ENCODE data around the gene SLIT1. TPM values are rescaled to one million over a fixed set of nuclear protein-coding genes. Genes with fewer than 3 reads are reported as not detected.

The SLIT1 gene
- polyA plus RNA-seq, 1 donor (not counting 4 experiments of a cell fraction or from before 2014, with no cell fraction given), result 0.01 TPM

DNA sequence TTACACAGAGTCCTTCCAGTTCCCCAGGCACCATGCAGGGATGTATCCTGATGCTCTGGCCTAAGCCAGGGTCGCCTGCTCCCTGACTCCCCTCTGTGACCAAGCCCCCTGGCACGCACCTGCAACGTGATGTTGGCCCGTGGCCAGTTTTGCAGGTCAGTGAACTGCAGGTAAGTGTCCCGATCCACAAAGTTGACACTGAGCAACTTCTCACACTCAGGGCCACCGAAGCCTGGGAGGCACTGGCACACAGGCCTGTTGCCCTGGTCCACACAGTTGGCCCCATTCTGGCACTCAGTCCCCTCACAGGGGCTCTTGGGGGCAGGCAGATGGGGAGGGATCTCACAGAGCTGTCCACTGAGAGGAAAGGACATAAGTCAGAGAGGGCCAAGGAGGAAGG, 179.4 kb downstream of the SLIT1 start:
- H3K4me1 ChIP-seq (ENCODE audit: control insufficient read depth, extremely low read depth, insufficient read depth, low read length), result no peaks in the 10 kb centered on the region
- H3K36me3 ChIP-seq (ENCODE audit: control insufficient read depth in 2 of 2, extremely low read depth in 1 of 2, insufficient read depth in 2 of 2, low read length in 2 of 2), result no peaks in the 10 kb centered on the region
- TF ChIP-seq EZH2 (IDR thresholded peaks at IDR 0.05; ENCODE audit: low read length), result no peak
- TF ChIP-seq, protein P1, sequence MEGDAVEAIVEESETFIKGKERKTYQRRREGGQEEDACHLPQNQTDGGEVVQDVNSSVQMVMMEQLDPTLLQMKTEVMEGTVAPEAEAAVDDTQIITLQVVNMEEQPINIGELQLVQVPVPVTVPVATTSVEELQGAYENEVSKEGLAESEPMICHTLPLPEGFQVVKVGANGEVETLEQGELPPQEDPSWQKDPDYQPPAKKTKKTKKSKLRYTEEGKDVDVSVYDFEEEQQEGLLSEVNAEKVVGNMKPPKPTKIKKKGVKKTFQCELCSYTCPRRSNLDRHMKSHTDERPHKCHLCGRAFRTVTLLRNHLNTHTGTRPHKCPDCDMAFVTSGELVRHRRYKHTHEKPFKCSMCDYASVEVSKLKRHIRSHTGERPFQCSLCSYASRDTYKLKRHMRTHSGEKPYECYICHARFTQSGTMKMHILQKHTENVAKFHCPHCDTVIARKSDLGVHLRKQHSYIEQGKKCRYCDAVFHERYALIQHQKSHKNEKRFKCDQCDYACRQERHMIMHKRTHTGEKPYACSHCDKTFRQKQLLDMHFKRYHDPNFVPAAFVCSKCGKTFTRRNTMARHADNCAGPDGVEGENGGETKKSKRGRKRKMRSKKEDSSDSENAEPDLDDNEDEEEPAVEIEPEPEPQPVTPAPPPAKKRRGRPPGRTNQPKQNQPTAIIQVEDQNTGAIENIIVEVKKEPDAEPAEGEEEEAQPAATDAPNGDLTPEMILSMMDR (optimal IDR thresholded peaks at IDR 0.05 in 1 of 3, IDR thresholded peaks at IDR 0.05 in 1 of 3, conservative IDR thresholded peaks at IDR 0.05 in 1 of 3; ENCODE audit: extremely low read depth in 1 of 3, insufficient read depth in 2 of 3, low read length in 3 of 3), result no peak
- no peaks in the 10 kb centered on the region for H4K20me1 ChIP-seq (ENCODE audit: control insufficient read depth, extremely low read depth, insufficient read depth, low read length)
- DNase-seq (ENCODE audit: low read depth, low spot score), result no peak
- no peaks in the 10 kb centered on the region for H3K9me3 ChIP-seq (ENCODE audit: control insufficient read depth, low read depth, low read length)
- H2AFZ ChIP-seq (ENCODE audit: control insufficient read depth, low read length), result no peak overlapping the region
- no peak overlapping the region for H3K27ac ChIP-seq (ENCODE audit: control insufficient read depth, insufficient read depth, low read length)
- no peaks in the 10 kb centered on the region for H3K27me3 ChIP-seq (ENCODE audit: control insufficient read depth, extremely low read depth, insufficient read depth, low read length)
- H3K4me2 ChIP-seq (ENCODE audit: control insufficient read depth, extremely low read depth, insufficient read depth, low read depth, low read length), result no peak overlapping the region
- dilution Hi-C loops (cut with MboI; ENCODE audit: extremely low pct_ligation_motif_present, low sequenced_read_pairs), result no loop called here
- H3K9me1 ChIP-seq (ENCODE audit: control insufficient read depth, extremely low read depth, insufficient read depth, low read length), result no peaks in the 10 kb centered on the region
- no peak for FAIRE-seq
- no peaks in the 10 kb centered on the region for H3K79me2 ChIP-seq (ENCODE audit: control insufficient read depth, insufficient read depth, low read length)
- H3K4me3 ChIP-seq (ENCODE audit: control insufficient read depth in 2 of 3, extremely low read depth in 1 of 3, insufficient read depth in 2 of 3, low read depth in 1 of 3, low read length in 3 of 3), result no peak overlapping the region
- H3K9ac ChIP-seq (ENCODE audit: control insufficient read depth, extremely low read depth, insufficient read depth, low read length), result no peak overlapping the region

DNA sequence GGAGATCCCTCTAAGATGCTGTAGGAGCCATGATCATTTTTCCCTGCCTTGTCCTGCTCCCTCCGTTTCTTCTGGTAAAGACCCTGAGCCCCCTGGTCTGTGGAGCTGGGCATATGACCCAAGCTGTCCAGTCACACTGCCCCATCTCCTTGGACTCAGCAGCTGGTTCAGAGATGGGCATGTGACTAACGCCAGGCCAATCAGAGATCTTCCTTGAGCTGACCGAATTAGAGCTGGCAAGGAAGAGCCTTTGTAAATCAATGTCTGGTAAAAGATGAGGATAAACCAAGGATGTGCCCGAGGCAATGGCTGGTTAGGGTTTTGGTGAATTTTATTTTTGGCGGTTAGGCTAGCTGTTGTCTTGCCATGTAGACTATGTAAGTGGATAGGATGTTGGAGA, 180.4 kb downstream of the SLIT1 start:
- dilution Hi-C loops (cut with MboI; ENCODE audit: extremely low pct_ligation_motif_present, low sequenced_read_pairs), result no loop called here
- Histone ChIP-seq H2AFZ (ENCODE audit: control insufficient read depth, low read length) (no peak overlapping the region), H3K9ac (ENCODE audit: control insufficient read depth, extremely low read depth, insufficient read depth, low read length) (no peak overlapping the region), H3K27me3 (ENCODE audit: control insufficient read depth, extremely low read depth, insufficient read depth, low read length) (no peaks in the 10 kb centered on the region), H3K36me3 (ENCODE audit: control insufficient read depth in 2 of 2, extremely low read depth in 1 of 2, insufficient read depth in 2 of 2, low read length in 2 of 2) (no peaks in the 10 kb centered on the region), H4K20me1 (ENCODE audit: control insufficient read depth, extremely low read depth, insufficient read depth, low read length) (no peaks in the 10 kb centered on the region), H3K4me2 (ENCODE audit: control insufficient read depth, extremely low read depth, insufficient read depth, low read depth, low read length) (no peak overlapping the region), H3K9me1 (ENCODE audit: control insufficient read depth, extremely low read depth, insufficient read depth, low read length) (no peaks in the 10 kb centered on the region), H3K4me1 (ENCODE audit: control insufficient read depth, extremely low read depth, insufficient read depth, low read length) (no peaks in the 10 kb centered on the region), H3K79me2 (ENCODE audit: control insufficient read depth, insufficient read depth, low read length) (no peaks in the 10 kb centered on the region), H3K4me3 (ENCODE audit: control insufficient read depth in 2 of 3, extremely low read depth in 1 of 3, insufficient read depth in 2 of 3, low read depth in 1 of 3, low read length in 3 of 3) (no peak overlapping the region), H3K9me3 (ENCODE audit: control insufficient read depth, low read depth, low read length) (no peaks in the 10 kb centered on the region), H3K27ac (ENCODE audit: control insufficient read depth, insufficient read depth, low read length) (no peak overlapping the region)
- DNase-seq (ENCODE audit: low read depth, low spot score), result no peak
- no peak for TF ChIP-seq EZH2 (IDR thresholded peaks at IDR 0.05; ENCODE audit: low read length)
- TF ChIP-seq, protein P1 (optimal IDR thresholded peaks at IDR 0.05 in 1 of 3, IDR thresholded peaks at IDR 0.05 in 1 of 3, conservative IDR thresholded peaks at IDR 0.05 in 1 of 3; ENCODE audit: extremely low read depth in 1 of 3, insufficient read depth in 2 of 3, low read length in 3 of 3), result no peak
- FAIRE-seq, result no peak

All from keratinocyte (primary cell).